Measurements from ENCODE around the gene FEM1C. TPM values are rescaled to one million over a fixed set of nuclear protein-coding genes. Genes with fewer than 3 reads are reported as not detected.

The FEM1C gene
- total and polyA plus RNA-seq, 2 experiments from 2014 or later: 7.2 to 11.8 TPM

GRCh38 chr5:115584501-115584900 is 39.9 kb upstream of the FEM1C start:
- Histone ChIP-seq H3K27ac (no peak overlapping the region), H3K36me3 (no peaks in the 10 kb centered on the region), H3K27me3 (no peaks in the 10 kb centered on the region), H3K9me3 (ENCODE audit: low read depth) (no peaks in the 10 kb centered on the region), H3K4me1 (ENCODE audit: low read depth) (peaks cover 15% of the 10 kb centered on the region), H3K4me3 (no peak overlapping the region)
- no peak for TF ChIP-seq CTCF (IDR thresholded peaks at IDR 0.05; ENCODE audit: low read depth, low read length)
- DNase-seq (ENCODE audit: low read depth in 1 of 2, low spot score in 1 of 2): no peak

- Histone ChIP-seq H3K27ac (no peak overlapping the region), H3K36me3 (no peaks in the 10 kb centered on the region), H3K9me3 (ENCODE audit: low read depth) (no peaks in the 10 kb centered on the region), H3K4me3 (no peak overlapping the region), H3K27me3 (no peaks in the 10 kb centered on the region), H3K4me1 (ENCODE audit: low read depth) (peaks cover 5% of the 10 kb centered on the region)
- no peak for TF ChIP-seq CTCF (IDR thresholded peaks at IDR 0.05; ENCODE audit: low read depth, low read length)
- DNase-seq (ENCODE audit: low read depth in 1 of 2, low spot score in 1 of 2): peak in 1 of 2 donors; percentile 91
Measured at GRCh38 chr5:115583474-115583873, 38.9 kb upstream of the FEM1C start.

- H3K9me3 ChIP-seq (ENCODE audit: low read depth): no peaks in the 10 kb centered on the region
- H3K36me3 ChIP-seq: no peaks in the 10 kb centered on the region
- no peak overlapping the region for H3K4me3 ChIP-seq
- H3K27me3 ChIP-seq: no peaks in the 10 kb centered on the region
- H3K4me1 ChIP-seq (ENCODE audit: low read depth): no peaks in the 10 kb centered on the region
- no peak for TF ChIP-seq CTCF (IDR thresholded peaks at IDR 0.05; ENCODE audit: low read depth, low read length)
- DNase-seq (ENCODE audit: low read depth in 1 of 2, low spot score in 1 of 2): no peak
- H3K27ac ChIP-seq: no peak overlapping the region
Measured at GRCh38 chr5:115580941-115581340, 36.4 kb upstream of the FEM1C start.

- no peak for DNase-seq (ENCODE audit: low read depth in 1 of 2, low spot score in 1 of 2)
- Histone ChIP-seq H3K27ac (no peak overlapping the region), H3K4me3 (no peak overlapping the region), H3K27me3 (no peaks in the 10 kb centered on the region), H3K4me1 (ENCODE audit: low read depth) (no peaks in the 10 kb centered on the region), H3K9me3 (ENCODE audit: low read depth) (no peaks in the 10 kb centered on the region), H3K36me3 (no peaks in the 10 kb centered on the region)
- no peak for TF ChIP-seq CTCF (IDR thresholded peaks at IDR 0.05; ENCODE audit: low read depth, low read length)
Measured at GRCh38 chr5:115579747-115580173, 35.2 kb upstream of the FEM1C start.

GRCh38 chr5:115579216-115579615 is 34.6 kb upstream of the FEM1C start:
- TF ChIP-seq CTCF (IDR thresholded peaks at IDR 0.05; ENCODE audit: low read depth, low read length): no peak
- H3K27ac ChIP-seq: no peak overlapping the region
- no peaks in the 10 kb centered on the region for H3K9me3 ChIP-seq (ENCODE audit: low read depth)
- H3K4me3 ChIP-seq: no peak overlapping the region
- H3K27me3 ChIP-seq: no peaks in the 10 kb centered on the region
- no peak for DNase-seq (ENCODE audit: low read depth in 1 of 2, low spot score in 1 of 2)
- H3K36me3 ChIP-seq: no peaks in the 10 kb centered on the region
- peaks cover 2% of the 10 kb centered on the region for H3K4me1 ChIP-seq (ENCODE audit: low read depth)

GRCh38 chr5:115578657-115579056 is 34.1 kb upstream of the FEM1C start:
- Histone ChIP-seq H3K4me1 (ENCODE audit: low read depth) (peaks cover 5% of the 10 kb centered on the region), H3K27me3 (no peaks in the 10 kb centered on the region), H3K27ac (no peak overlapping the region), H3K9me3 (ENCODE audit: low read depth) (no peaks in the 10 kb centered on the region), H3K36me3 (no peaks in the 10 kb centered on the region), H3K4me3 (no peak overlapping the region)
- TF ChIP-seq CTCF (IDR thresholded peaks at IDR 0.05; ENCODE audit: low read depth, low read length): no peak
- DNase-seq (ENCODE audit: low read depth in 1 of 2, low spot score in 1 of 2): no peak

All from cardiac muscle cell (in vitro differentiated cells and primary cell).